Upper lobe of left lung (tissue), 6 donors: ENCODE data around the gene CDK12. TPM values are rescaled to one million over a fixed set of nuclear protein-coding genes. Genes with fewer than 3 reads are reported as not detected.

ENCODE experiments used
- ATAC-seq, 2 donors: fragments of 200-7000 bp; cut with Tn5 transposase; one replicate each; pipeline ENCODE4 v1.9.1; 2022; ENCODE audit warnings: mild to moderate bottlenecking in 2 of 2, moderate library complexity in 2 of 2; ENCODE audit not compliant: low FRiP score in 2 of 2
- DNase-seq, 2 donors: peaks; one replicate each; pipeline ENCODE4 v3.0.0-alpha.2; 2019 to 2020
- H3K27ac ChIP-seq, 4 donors: fragments of 200-600 bp; sonication (generic); one replicate each; pipeline ENCODE4 v1.5.1; 2016 to 2019
- H3K27me3 ChIP-seq, 4 donors: fragments of 200-600 bp; sonication (generic); one replicate each; pipeline ENCODE4 v1.5.1; 2017 to 2019
- H3K36me3 ChIP-seq, 4 donors: fragments of 200-600 bp; sonication (generic); one replicate each; pipeline ENCODE4 v1.5.1; 2016 to 2019
- H3K4me1 ChIP-seq, 4 donors: fragments of 200-600 bp; sonication (generic); one replicate each; pipeline ENCODE4 v1.5.1; 2018 to 2019
- H3K4me3 ChIP-seq, 4 donors: fragments of 200-600 bp; sonication (generic); one replicate each; pipeline ENCODE4 v1.5.1; 2017 to 2019; ENCODE audit warnings: mild to moderate bottlenecking in 2 of 4, moderate library complexity in 1 of 4
- H3K9me3 ChIP-seq, 4 donors: fragments of 200-600 bp; sonication (generic); one replicate each; pipeline ENCODE4 v1.5.1; 2018 to 2019
- CTCF ChIP-seq, 6 experiments: fragments of 450-650 bp in 4 of 6; fragments of 200-600 bp in 2 of 6; sonication (generic) in 2 of 6; IDR thresholded peaks; one replicate each; pipeline ENCODE4 v1.5.1; 2016 to 2019; ENCODE audit warnings: antibody characterized with exemption in 6 of 6
- EP300 ChIP-seq, 4 donors: sonication (generic); formaldehyde crosslinking; IDR thresholded peaks; one replicate each; pipeline ENCODE4 v1.5.1; 2017; ENCODE audit warnings: antibody characterized with exemption in 4 of 4, control low read depth in 2 of 4
- POLR2A ChIP-seq, 4 donors: fragments of 450-650 bp; IDR thresholded peaks; one replicate each; pipeline ENCODE4 v1.5.1; 2016 to 2017; ENCODE audit warnings: antibody characterized with exemption in 4 of 4, mild to moderate bottlenecking in 2 of 4
- POLR2AphosphoS5 ChIP-seq, 2 donors: sonication (generic); formaldehyde crosslinking; IDR thresholded peaks; one replicate each; pipeline ENCODE4 v1.5.1; 2017; ENCODE audit warnings: antibody characterized with exemption in 2 of 2
- WGBS, 2 donors: methylation state at CpG; one replicate each; pipeline ENCODE4 v1.1.5; 2017 to 2018; 5-methylcytosine and 5-hydroxymethylcytosine counted together
- total RNA-seq, 6 donors: library from RNA; depleted of rRNA in 4 of 6; stranded (reverse); fragments of >200 nt in 4 of 6; gene quantifications; one replicate each; pipeline versions ENCODE4 v1.1.0 to v1.2.1, GENCODE V29; 2016 to 2021
- donor health status: DM: no; HTN: no; CAD: no; lungs with moderate emphysema.
- donor health status: DM: no; HTN: yes; CAD: no; lungs with severe emphysema.

Gene CDK12
- total RNA-seq, 6 donors from 2014 or later = 41.2 to 111 (median 52.8) TPM

- H3K4me1 ChIP-seq = no peaks in the 10 kb centered on the region
- no peak for ATAC-seq
- no peak overlapping the region for H3K27ac ChIP-seq
- DNase-seq = no peak
- no peaks in the 10 kb centered on the region for H3K9me3 ChIP-seq
- H3K4me3 ChIP-seq = no peak overlapping the region
- TF ChIP-seq EP300 (IDR thresholded peaks at IDR 0.05) = no peak
- no peak for TF ChIP-seq POLR2A (IDR thresholded peaks at IDR 0.05)
- TF ChIP-seq POLR2AphosphoS5 (IDR thresholded peaks at IDR 0.05) = no peak
- no peak for TF ChIP-seq CTCF (IDR thresholded peaks at IDR 0.05)
- H3K27me3 ChIP-seq = no peaks in the 10 kb centered on the region
- H3K36me3 ChIP-seq = peaks cover 0 to 53% (median 27%) of the 10 kb centered on the region in 4 donors
- 56 to 70% methylated on average over 17 of the region's 17 CpGs for WGBS, 2 donors
These were observed 102.2 kb downstream of the CDK12 start for GRCh38 chr17:39563476-39563875.

- Histone ChIP-seq H3K36me3 (peaks cover 0 to 55% (median 31%) of the 10 kb centered on the region in 4 donors), H3K4me1 (peaks cover 0 to 2% (median 0%) of the 10 kb centered on the region in 4 donors), H3K27ac (no peak overlapping the region), H3K9me3 (no peaks in the 10 kb centered on the region), H3K27me3 (no peaks in the 10 kb centered on the region), H3K4me3 (no peak overlapping the region)
- DNase-seq (no peak), ATAC-seq (peak in 1 of 2 donors; percentile 19)
- TF ChIP-seq POLR2A (IDR thresholded peaks at IDR 0.05) (no peak), POLR2AphosphoS5 (IDR thresholded peaks at IDR 0.05) (no peak), CTCF (IDR thresholded peaks at IDR 0.05) (no peak), EP300 (IDR thresholded peaks at IDR 0.05) (no peak)
- WGBS, 2 donors = 80 to 87% methylated on average over 4 of the region's 4 CpGs
These were observed 103.0 kb downstream of the CDK12 start for GRCh38 chr17:39564211-39564848.

- no peak overlapping the region for H3K27ac ChIP-seq
- WGBS, 2 donors = 85 to 89% methylated on average over 11 of the region's 11 CpGs
- no peak overlapping the region for H3K4me3 ChIP-seq
- DNase-seq (no peak), ATAC-seq (no peak)
- H3K27me3 ChIP-seq = no peaks in the 10 kb centered on the region
- H3K36me3 ChIP-seq = peaks cover 0 to 50% (median 30%) of the 10 kb centered on the region in 4 donors
- H3K4me1 ChIP-seq = peaks cover 0 to 4% (median 0%) of the 10 kb centered on the region in 4 donors
- H3K9me3 ChIP-seq = no peaks in the 10 kb centered on the region
- TF ChIP-seq EP300 (IDR thresholded peaks at IDR 0.05) (no peak), POLR2A (IDR thresholded peaks at IDR 0.05) (no peak), POLR2AphosphoS5 (IDR thresholded peaks at IDR 0.05) (no peak), CTCF (IDR thresholded peaks at IDR 0.05) (no peak)
These were observed 105.0 kb downstream of the CDK12 start for GRCh38 chr17:39566094-39566850.

- TF ChIP-seq POLR2A (IDR thresholded peaks at IDR 0.05) (no peak), EP300 (IDR thresholded peaks at IDR 0.05) (no peak), POLR2AphosphoS5 (IDR thresholded peaks at IDR 0.05) (no peak), CTCF (IDR thresholded peaks at IDR 0.05) (no peak)
- no peaks in the 10 kb centered on the region for H3K27me3 ChIP-seq
- peaks cover under 1 to 20% (median 6%) of the 10 kb centered on the region in 4 donors for H3K4me1 ChIP-seq
- H3K9me3 ChIP-seq = no peaks in the 10 kb centered on the region
- WGBS, 2 donors = 88% methylated on average over 8 to 9 of the region's 9 CpGs
- H3K4me3 ChIP-seq = no peak overlapping the region
- H3K27ac ChIP-seq = no peak overlapping the region
- peaks cover 0 to 48% (median 28%) of the 10 kb centered on the region in 4 donors for H3K36me3 ChIP-seq
- DNase-seq (no peak), ATAC-seq (no peak)
These were observed 107.4 kb downstream of the CDK12 start for GRCh38 chr17:39568702-39569101.
